HepG2 (cell line): ENCODE data around the gene PEX13. TPM values are rescaled to one million over a fixed set of nuclear protein-coding genes. Genes with fewer than 3 reads are reported as not detected.

Experiments used
- ASH2L ChIP-seq: fragments of 300-600, 200-600 bp; sonication (generic); IDR thresholded peaks from 2 replicates; pipeline ENCODE4 v1.7.0; 2017; ENCODE audit warnings: low read depth, mild to moderate bottlenecking, moderate library complexity, mixed read lengths, low read length; ENCODE audit not compliant: insufficient read length
- CEBPB ChIP-seq: IDR thresholded peaks from 2 replicates; pipeline ENCODE4 v1.6.1; 2011; ENCODE audit warnings: low read depth, low read length, improper control_type of control experiment, borderline replicate concordance
- FOXA3 ChIP-seq: IDR thresholded peaks from 2 replicates; pipeline ENCODE4 v1.6.1; 2016; ENCODE audit warnings: missing genetic modification reagents, missing compliant biosample characterization
- JDP2 ChIP-seq: sonication (generic); formaldehyde crosslinking; IDR thresholded peaks from 2 replicates; pipeline ENCODE4 v1.8.1; 2022; ENCODE audit warnings: missing genetic modification reagents, borderline replicate concordance
- NFIC ChIP-seq: IDR thresholded peaks from 2 replicates; pipeline ENCODE4 v1.6.1; 2012; ENCODE audit warnings: mild to moderate bottlenecking, low read length, inconsistent platforms
- SCMH1 ChIP-seq: sonication (generic); formaldehyde crosslinking; IDR thresholded peaks from 2 replicates; pipeline ENCODE4 v1.9.0; 2021; ENCODE audit warnings: missing genetic modification reagents, mild to moderate bottlenecking, borderline replicate concordance
- SP140L ChIP-seq: sonication (generic); formaldehyde crosslinking; IDR thresholded peaks from 2 replicates; pipeline ENCODE4 v1.4.0; 2020; ENCODE audit warnings: missing genetic modification reagents, borderline replicate concordance
- SRSF9 ChIP-seq: fragments of 200-400 bp; formaldehyde crosslinking; IDR thresholded peaks from 2 replicates; pipeline ENCODE4 v1.6.1; 2018; ENCODE audit warnings: borderline replicate concordance, mild to moderate bottlenecking, low read depth, low read length; ENCODE audit not compliant: insufficient read depth, poor library complexity, severe bottlenecking
- YEATS4 ChIP-seq: sonication (generic); formaldehyde crosslinking; IDR thresholded peaks from 2 replicates; pipeline ENCODE4 v1.4.0; 2020; ENCODE audit warnings: missing genetic modification reagents, borderline replicate concordance
- ZFP90 ChIP-seq: sonication (generic); formaldehyde crosslinking; IDR thresholded peaks from 2 replicates; pipeline ENCODE4 v1.8.0; 2022; ENCODE audit warnings: missing genetic modification reagents, mild to moderate bottlenecking, inconsistent platforms, borderline replicate concordance
- ZFX ChIP-seq: sonication (generic); formaldehyde crosslinking; IDR thresholded peaks from 2 replicates; pipeline ENCODE4 v1.4.0; 2020; ENCODE audit warnings: mild to moderate bottlenecking, low read depth, missing genetic modification reagents, moderate library complexity
- ZNF331 ChIP-seq: sonication (generic); formaldehyde crosslinking; IDR thresholded peaks from 2 replicates; pipeline ENCODE4 v1.4.0; 2020; ENCODE audit warnings: missing genetic modification reagents
- polyA plus RNA-seq, 8 experiments: library from polyadenylated mRNA; depleted of rRNA in 3 of 8; stranded (reverse) in 7 of 8; unstranded in 1 of 8; fragments of >200 nt; fragmentation: Illumina TruSeq in 4 of 8; extraction: Trizol in 4 of 8; gene quantifications; 2 replicates each; pipeline versions ENCODE4 v1.2.1 to v1.2.3, GENCODE V29; 2011 to 2016; ENCODE audit warnings: low read depth in 4 of 8, missing spikeins in 1 of 8, mixed read lengths in 1 of 8; ENCODE audit not compliant: insufficient read depth in 1 of 8
- total RNA-seq, 5 experiments: library from RNA; depleted of rRNA; stranded (reverse); fragments of >200 nt; fragmentation: Illumina TruSeq; extraction: Trizol; gene quantifications; 2 replicates each; pipeline ENCODE4 v1.2.3, GENCODE V29; 2016; ENCODE audit warnings: low read depth in 1 of 5
- TF ChIP-seq, protein P1 (sequence below), 2 experiments: sonication (generic) in 1 of 2; formaldehyde crosslinking in 1 of 2; IDR thresholded peaks; 2 replicates each; pipeline versions ENCODE4 v1.6.1 to v1.9.0; 2014 to 2022; ENCODE audit warnings: antibody characterized with exemption in 1 of 2, borderline replicate concordance in 1 of 2, inconsistent platforms in 1 of 2, low read depth in 1 of 2, missing genetic modification reagents in 1 of 2
- TF ChIP-seq, protein P2 (sequence below): sonication (generic); formaldehyde crosslinking; IDR thresholded peaks from 2 replicates; pipeline ENCODE4 v1.9.0; 2021; ENCODE audit warnings: mild to moderate bottlenecking, missing genetic modification reagents

The PEX13 gene
- total and polyA plus RNA-seq, 2 of the 13 experiments (the other 11 are each of a cell fraction or from before 2014, with no cell fraction given), result 47.9 to 75.9 TPM

DNA sequence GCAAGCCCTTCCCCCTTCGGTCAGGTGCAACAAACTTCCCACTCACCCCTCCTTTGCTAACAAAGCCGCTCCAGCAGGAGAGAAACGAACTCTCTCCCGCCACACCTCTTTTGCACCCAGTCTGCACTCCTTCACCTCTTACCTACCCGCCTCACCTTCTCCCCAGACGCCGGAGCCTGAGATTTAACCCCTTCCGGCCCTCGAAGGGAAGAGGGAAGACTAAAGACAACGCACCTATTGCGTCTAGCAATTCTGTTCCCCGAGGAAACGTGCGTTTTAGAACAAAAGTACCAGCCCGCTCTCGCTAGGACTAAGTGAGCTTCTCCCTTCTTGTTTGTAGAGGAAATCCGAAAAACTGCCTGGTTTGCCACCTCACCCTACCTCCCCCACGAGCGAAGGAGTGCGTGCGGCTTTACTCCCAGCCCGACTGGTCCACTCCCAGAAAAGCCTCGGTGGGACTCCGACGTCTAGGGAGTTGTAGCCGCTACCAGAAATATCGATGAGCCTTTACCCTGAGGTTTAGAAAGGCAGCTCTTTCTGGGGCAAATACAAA lies 441 bp upstream of the PEX13 start (continued):
- no peak for TF ChIP-seq SCMH1 (CRISPR knock-in tag)
- TF ChIP-seq CEBPB, result no peak
- TF ChIP-seq JDP2 (CRISPR knock-in tag), result 0 out of 2 replicates have a peak, but pooled peaks have one; percentile 16
- TF ChIP-seq, protein P1, sequence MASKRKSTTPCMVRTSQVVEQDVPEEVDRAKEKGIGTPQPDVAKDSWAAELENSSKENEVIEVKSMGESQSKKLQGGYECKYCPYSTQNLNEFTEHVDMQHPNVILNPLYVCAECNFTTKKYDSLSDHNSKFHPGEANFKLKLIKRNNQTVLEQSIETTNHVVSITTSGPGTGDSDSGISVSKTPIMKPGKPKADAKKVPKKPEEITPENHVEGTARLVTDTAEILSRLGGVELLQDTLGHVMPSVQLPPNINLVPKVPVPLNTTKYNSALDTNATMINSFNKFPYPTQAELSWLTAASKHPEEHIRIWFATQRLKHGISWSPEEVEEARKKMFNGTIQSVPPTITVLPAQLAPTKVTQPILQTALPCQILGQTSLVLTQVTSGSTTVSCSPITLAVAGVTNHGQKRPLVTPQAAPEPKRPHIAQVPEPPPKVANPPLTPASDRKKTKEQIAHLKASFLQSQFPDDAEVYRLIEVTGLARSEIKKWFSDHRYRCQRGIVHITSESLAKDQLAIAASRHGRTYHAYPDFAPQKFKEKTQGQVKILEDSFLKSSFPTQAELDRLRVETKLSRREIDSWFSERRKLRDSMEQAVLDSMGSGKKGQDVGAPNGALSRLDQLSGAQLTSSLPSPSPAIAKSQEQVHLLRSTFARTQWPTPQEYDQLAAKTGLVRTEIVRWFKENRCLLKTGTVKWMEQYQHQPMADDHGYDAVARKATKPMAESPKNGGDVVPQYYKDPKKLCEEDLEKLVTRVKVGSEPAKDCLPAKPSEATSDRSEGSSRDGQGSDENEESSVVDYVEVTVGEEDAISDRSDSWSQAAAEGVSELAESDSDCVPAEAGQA (IDR thresholded peaks at IDR 0.05; ENCODE audit: low read depth), result no peak; the same call in 1 of the 2 replicates
- TF ChIP-seq, protein P1 (CRISPR knock-in tag; IDR thresholded peaks at IDR 0.05; ENCODE audit: borderline replicate concordance), result no peak
- peak; percentile 17; the same call in 1 of the 2 replicates for TF ChIP-seq FOXA3 (CRISPR knock-in tag)
- peak; percentile 99 for TF ChIP-seq ASH2L
- peak; percentile 38 for TF ChIP-seq ZNF331 (CRISPR knock-in tag)
- TF ChIP-seq ZFP90 (CRISPR knock-in tag), result peak; percentile 40; the same call in 1 of the 2 replicates
- 0 out of 2 replicates have a peak, but pooled peaks have one; percentile 30 for TF ChIP-seq YEATS4 (CRISPR knock-in tag)
- TF ChIP-seq SP140L (CRISPR knock-in tag), result peak; percentile 51; the same call in 1 of the 2 replicates
- no peak for TF ChIP-seq SRSF9
- peak; percentile 83; the same call in 1 of the 2 replicates for TF ChIP-seq NFIC
- TF ChIP-seq, protein P2, sequence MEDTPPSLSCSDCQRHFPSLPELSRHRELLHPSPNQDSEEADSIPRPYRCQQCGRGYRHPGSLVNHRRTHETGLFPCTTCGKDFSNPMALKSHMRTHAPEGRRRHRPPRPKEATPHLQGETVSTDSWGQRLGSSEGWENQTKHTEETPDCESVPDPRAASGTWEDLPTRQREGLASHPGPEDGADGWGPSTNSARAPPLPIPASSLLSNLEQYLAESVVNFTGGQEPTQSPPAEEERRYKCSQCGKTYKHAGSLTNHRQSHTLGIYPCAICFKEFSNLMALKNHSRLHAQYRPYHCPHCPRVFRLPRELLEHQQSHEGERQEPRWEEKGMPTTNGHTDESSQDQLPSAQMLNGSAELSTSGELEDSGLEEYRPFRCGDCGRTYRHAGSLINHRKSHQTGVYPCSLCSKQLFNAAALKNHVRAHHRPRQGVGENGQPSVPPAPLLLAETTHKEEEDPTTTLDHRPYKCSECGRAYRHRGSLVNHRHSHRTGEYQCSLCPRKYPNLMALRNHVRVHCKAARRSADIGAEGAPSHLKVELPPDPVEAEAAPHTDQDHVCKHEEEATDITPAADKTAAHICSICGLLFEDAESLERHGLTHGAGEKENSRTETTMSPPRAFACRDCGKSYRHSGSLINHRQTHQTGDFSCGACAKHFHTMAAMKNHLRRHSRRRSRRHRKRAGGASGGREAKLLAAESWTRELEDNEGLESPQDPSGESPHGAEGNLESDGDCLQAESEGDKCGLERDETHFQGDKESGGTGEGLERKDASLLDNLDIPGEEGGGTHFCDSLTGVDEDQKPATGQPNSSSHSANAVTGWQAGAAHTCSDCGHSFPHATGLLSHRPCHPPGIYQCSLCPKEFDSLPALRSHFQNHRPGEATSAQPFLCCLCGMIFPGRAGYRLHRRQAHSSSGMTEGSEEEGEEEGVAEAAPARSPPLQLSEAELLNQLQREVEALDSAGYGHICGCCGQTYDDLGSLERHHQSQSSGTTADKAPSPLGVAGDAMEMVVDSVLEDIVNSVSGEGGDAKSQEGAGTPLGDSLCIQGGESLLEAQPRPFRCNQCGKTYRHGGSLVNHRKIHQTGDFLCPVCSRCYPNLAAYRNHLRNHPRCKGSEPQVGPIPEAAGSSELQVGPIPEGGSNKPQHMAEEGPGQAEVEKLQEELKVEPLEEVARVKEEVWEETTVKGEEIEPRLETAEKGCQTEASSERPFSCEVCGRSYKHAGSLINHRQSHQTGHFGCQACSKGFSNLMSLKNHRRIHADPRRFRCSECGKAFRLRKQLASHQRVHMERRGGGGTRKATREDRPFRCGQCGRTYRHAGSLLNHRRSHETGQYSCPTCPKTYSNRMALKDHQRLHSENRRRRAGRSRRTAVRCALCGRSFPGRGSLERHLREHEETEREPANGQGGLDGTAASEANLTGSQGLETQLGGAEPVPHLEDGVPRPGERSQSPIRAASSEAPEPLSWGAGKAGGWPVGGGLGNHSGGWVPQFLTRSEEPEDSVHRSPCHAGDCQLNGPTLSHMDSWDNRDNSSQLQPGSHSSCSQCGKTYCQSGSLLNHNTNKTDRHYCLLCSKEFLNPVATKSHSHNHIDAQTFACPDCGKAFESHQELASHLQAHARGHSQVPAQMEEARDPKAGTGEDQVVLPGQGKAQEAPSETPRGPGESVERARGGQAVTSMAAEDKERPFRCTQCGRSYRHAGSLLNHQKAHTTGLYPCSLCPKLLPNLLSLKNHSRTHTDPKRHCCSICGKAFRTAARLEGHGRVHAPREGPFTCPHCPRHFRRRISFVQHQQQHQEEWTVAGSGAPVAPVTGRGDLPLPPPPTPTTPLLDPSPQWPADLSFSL (CRISPR knock-in tag), result no peak; the same call in 1 of the 2 replicates
- no peak; the same call in 1 of the 2 replicates for TF ChIP-seq ZFX (CRISPR knock-in tag)
